Cardiac muscle cell (in vitro differentiated cells and primary cell): ENCODE data around the gene KHDC1L. TPM values are rescaled to one million over a fixed set of nuclear protein-coding genes. Genes with fewer than 3 reads are reported as not detected.
"Not testable (repeated sequence)": the region's sequence is repeated elsewhere in the genome, so short reads cannot be mapped to it uniquely, and the experiment has no call there.

Source experiments
- DNase-seq, 2 donors: peaks; one replicate each; pipeline versions ENCODE4 v3.0.0 to v3.0.0-alpha.2; 2010 to 2017; ENCODE audit warnings: low read depth in 1 of 2, low spot score in 1 of 2
- H3K27ac ChIP-seq: fragments of 200-600 bp; sonication (generic); 2 replicates; pipeline ENCODE4 v1.5.1; 2016
- H3K27me3 ChIP-seq: fragments of 200-600 bp; sonication (generic); 2 replicates; pipeline ENCODE4 v1.6.0; 2016; ENCODE audit warnings: control low read depth
- H3K36me3 ChIP-seq: fragments of 200-600 bp; sonication (generic); 2 replicates; pipeline ENCODE4 v1.5.1; 2016; ENCODE audit warnings: control low read depth
- H3K4me1 ChIP-seq: fragments of 200-600 bp; sonication (generic); 2 replicates; pipeline ENCODE4 v1.8.1; 2017; ENCODE audit warnings: low read depth, mild to moderate bottlenecking, mixed run types
- H3K4me3 ChIP-seq: fragments of 200-600 bp; sonication (generic); 2 replicates; pipeline ENCODE4 v1.5.1; 2016; ENCODE audit warnings: mild to moderate bottlenecking
- H3K9me3 ChIP-seq: fragments of 200-600 bp; sonication (generic); 2 replicates; pipeline ENCODE4 v1.5.1; 2017; ENCODE audit warnings: low read depth, mild to moderate bottlenecking, control low read depth
- CTCF ChIP-seq: IDR thresholded peaks from 2 replicates; pipeline ENCODE4 v1.5.1; 2012; ENCODE audit warnings: low read depth, mild to moderate bottlenecking, low read length
- polyA plus RNA-seq: library from polyadenylated mRNA; unstranded; fragments of >200 nt; fragmentation: Nextera tagmentation; extraction: Ambion mirVana; gene quantifications from 2 replicates; pipeline ENCODE4 v1.2.1, GENCODE V29; 2016
- total RNA-seq: library from RNA; depleted of rRNA; stranded (reverse); fragments of >200 nt; gene quantifications from 2 replicates; pipeline ENCODE4 v1.2.3, GENCODE V29; 2016

KHDC1L gene
- total and polyA plus RNA-seq, 2 experiments from 2014 or later: 0.31 TPM; not detected in 1

GRCh38 chr6:73203098-73203497 is 22.2 kb downstream of the KHDC1L start:
- Histone ChIP-seq H3K9me3 (no peaks in the 10 kb centered on the region), H3K36me3 (peaks cover 4% of the 10 kb centered on the region), H3K4me1 (no peaks in the 10 kb centered on the region), H3K27ac (no peak overlapping the region), H3K27me3 (no peaks in the 10 kb centered on the region), H3K4me3 (no peak overlapping the region)
- TF ChIP-seq CTCF: no peak
- no peak for DNase-seq

- no peaks in the 10 kb centered on the region for H3K27me3 ChIP-seq
- TF ChIP-seq CTCF: no peak
- DNase-seq: no peak
- H3K4me1 ChIP-seq: no peaks in the 10 kb centered on the region
- peaks cover 6% of the 10 kb centered on the region for H3K36me3 ChIP-seq
- H3K9me3 ChIP-seq: no peaks in the 10 kb centered on the region
- no peak overlapping the region for H3K27ac ChIP-seq
- no peak overlapping the region for H3K4me3 ChIP-seq
Observed at GRCh38 chr6:73200735-73201134, 24.6 kb downstream of the KHDC1L start.

- H3K4me1 ChIP-seq: no peaks in the 10 kb centered on the region
- H3K9me3 ChIP-seq: no peaks in the 10 kb centered on the region
- no peak for TF ChIP-seq CTCF
- H3K27ac ChIP-seq: peak overlapping the region; percentile 28
- no peak overlapping the region for H3K4me3 ChIP-seq
- H3K27me3 ChIP-seq: no peaks in the 10 kb centered on the region
- no peak for DNase-seq
- H3K36me3 ChIP-seq: peaks cover 11% of the 10 kb centered on the region
Observed at GRCh38 chr6:73200247-73200646, 25.0 kb downstream of the KHDC1L start.

- no peaks in the 10 kb centered on the region for H3K9me3 ChIP-seq
- peaks cover 22% of the 10 kb centered on the region for H3K36me3 ChIP-seq
- no peaks in the 10 kb centered on the region for H3K4me1 ChIP-seq
- H3K27ac ChIP-seq: no peak overlapping the region
- H3K27me3 ChIP-seq: no peaks in the 10 kb centered on the region
- no peak overlapping the region for H3K4me3 ChIP-seq
- no peak for DNase-seq
- TF ChIP-seq CTCF: no peak
Observed at GRCh38 chr6:73194744-73195143, 30.6 kb downstream of the KHDC1L start.

- H3K9me3 ChIP-seq, DNase-seq, H3K4me3 ChIP-seq, H3K4me1 ChIP-seq, H3K27ac ChIP-seq, H3K27me3 ChIP-seq: not testable (repeated sequence)
- peaks cover 18% of the 10 kb centered on the region for H3K36me3 ChIP-seq
Observed at GRCh38 chr6:73193302-73193701, 32.0 kb downstream of the KHDC1L start.

GRCh38 chr6:73182021-73182607 is 43.2 kb downstream of the KHDC1L start:
- Histone ChIP-seq H3K4me3 (no peak overlapping the region), H3K9me3 (no peaks in the 10 kb centered on the region), H3K27ac (no peak overlapping the region), H3K4me1 (peaks cover 4% of the 10 kb centered on the region), H3K36me3 (peaks cover 2% of the 10 kb centered on the region), H3K27me3 (no peaks in the 10 kb centered on the region)
- TF ChIP-seq CTCF: no peak
- DNase-seq: no peak
